Mesothelial cell of epicardium (in vitro differentiated cells): ENCODE results near the gene CYSLTR2. TPM values are rescaled to one million over a fixed set of nuclear protein-coding genes. Genes with fewer than 3 reads are reported as not detected.

Source experiments
- DNase-seq, 2 experiments: peaks; one replicate each; pipeline ENCODE4 v3.0.0; 2021; ENCODE audit warnings: low spot score in 2 of 2; ENCODE audit not compliant: unreplicated experiment in 2 of 2
- H3K27ac Mint-ChIP-seq: 2 replicates; pipeline ENCODE4 v1.8.0; 2021; ENCODE audit warnings: mixed read lengths
- H3K27me3 Mint-ChIP-seq: 2 replicates; pipeline ENCODE4 v1.8.0; 2021; ENCODE audit warnings: low read depth, mixed read lengths
- H3K36me3 Mint-ChIP-seq: 2 replicates; pipeline ENCODE4 v1.8.0; 2021; ENCODE audit warnings: mixed read lengths
- H3K4me1 Mint-ChIP-seq: 2 replicates; pipeline ENCODE4 v1.8.0; 2021; ENCODE audit warnings: mixed read lengths
- H3K4me3 Mint-ChIP-seq: 2 replicates; pipeline ENCODE4 v1.8.0; 2021; ENCODE audit warnings: mild to moderate bottlenecking, moderate library complexity, mixed read lengths
- H3K9me3 Mint-ChIP-seq: 2 replicates; pipeline ENCODE4 v1.8.0; 2021; ENCODE audit warnings: mixed read lengths
- CTCF ChIP-seq: fragments of 200-600 bp; sonication (generic); IDR thresholded peaks from one replicate; pipeline ENCODE4 v1.5.0; 2021; ENCODE audit warnings: antibody characterized with exemption; ENCODE audit not compliant: unreplicated experiment
- total RNA-seq: library from RNA; stranded (reverse); gene quantifications from 3 replicates; pipeline ENCODE4 v1.2.1, GENCODE V29; 2021

CYSLTR2 gene
- total RNA-seq, 1 donor from 2014 or later, result 3.9 TPM

GRCh38 chr13:48679941-48680680 is 26.4 kb downstream of the CYSLTR2 start:
- Mint-ChIP-seq H3K27me3 (peaks cover 2% of the 10 kb centered on the region), H3K9me3 (no peaks in the 10 kb centered on the region)

GRCh38 chr13:48680756-48681392 is 27.1 kb downstream of the CYSLTR2 start:
- no peak for TF ChIP-seq CTCF
- peaks cover 2% of the 10 kb centered on the region for H3K27me3 Mint-ChIP-seq
- H3K4me3 Mint-ChIP-seq, result no peak overlapping the region
- no peaks in the 10 kb centered on the region for H3K9me3 Mint-ChIP-seq
- no peaks in the 10 kb centered on the region for H3K36me3 Mint-ChIP-seq
- H3K4me1 Mint-ChIP-seq, result no peaks in the 10 kb centered on the region
- H3K27ac Mint-ChIP-seq, result no peak overlapping the region
- DNase-seq, result no peak

More at GRCh38 chr13:48679941-48680680, 26.4 kb downstream of the CYSLTR2 start:
- H3K4me3 Mint-ChIP-seq, result no peak overlapping the region
- DNase-seq, result no peak
- H3K36me3 Mint-ChIP-seq, result no peaks in the 10 kb centered on the region
- no peak for TF ChIP-seq CTCF
- H3K27ac Mint-ChIP-seq, result no peak overlapping the region
- H3K4me1 Mint-ChIP-seq, result no peaks in the 10 kb centered on the region

- Mint-ChIP-seq H3K27ac (no peak overlapping the region), H3K9me3 (no peaks in the 10 kb centered on the region), H3K36me3 (no peaks in the 10 kb centered on the region), H3K27me3 (peaks cover 2% of the 10 kb centered on the region), H3K4me1 (no peaks in the 10 kb centered on the region), H3K4me3 (no peak overlapping the region)
- no peak for DNase-seq
- no peak for TF ChIP-seq CTCF
Measured at GRCh38 chr13:48681905-48682304, 28.2 kb downstream of the CYSLTR2 start.

GRCh38 chr13:48682436-48682835 is 28.7 kb downstream of the CYSLTR2 start:
- H3K27me3 Mint-ChIP-seq, result peaks cover 2% of the 10 kb centered on the region
- H3K36me3 Mint-ChIP-seq, result no peaks in the 10 kb centered on the region
- H3K9me3 Mint-ChIP-seq, result no peaks in the 10 kb centered on the region
- no peak for TF ChIP-seq CTCF
- DNase-seq, result no peak
- H3K4me1 Mint-ChIP-seq, result no peaks in the 10 kb centered on the region
- H3K27ac Mint-ChIP-seq, result no peak overlapping the region
- H3K4me3 Mint-ChIP-seq, result no peak overlapping the region

GRCh38 chr13:48686636-48687210 is 33.0 kb downstream of the CYSLTR2 start:
- Mint-ChIP-seq H3K9me3 (peaks cover 20% of the 10 kb centered on the region), H3K36me3 (peaks cover 4% of the 10 kb centered on the region), H3K4me3 (no peak overlapping the region), H3K27ac (no peak overlapping the region), H3K4me1 (no peaks in the 10 kb centered on the region), H3K27me3 (no peaks in the 10 kb centered on the region)
- no peak for DNase-seq
- no peak for TF ChIP-seq CTCF
